Left kidney (tissue), 2 donors: ENCODE measurements around the gene CLTA. TPM values are rescaled to one million over a fixed set of nuclear protein-coding genes. Genes with fewer than 3 reads are reported as not detected.
"Not testable (repeated sequence)": the region's sequence is repeated elsewhere in the genome, so short reads cannot be mapped to it uniquely, and the experiment has no call there.

ENCODE experiments used
- DNase-seq: peaks from one replicate; pipeline ENCODE4 v3.0.0-alpha.2; 2013
- polyA plus RNA-seq: library from polyadenylated mRNA; unstranded; fragments of 120-200 nt; gene quantifications from one replicate; pipeline ENCODE4 v1.2.1, GENCODE V29; 2013; ENCODE audit not compliant: insufficient read length

The CLTA gene
- polyA plus RNA-seq, 1 donor: 257 TPM

DNA sequence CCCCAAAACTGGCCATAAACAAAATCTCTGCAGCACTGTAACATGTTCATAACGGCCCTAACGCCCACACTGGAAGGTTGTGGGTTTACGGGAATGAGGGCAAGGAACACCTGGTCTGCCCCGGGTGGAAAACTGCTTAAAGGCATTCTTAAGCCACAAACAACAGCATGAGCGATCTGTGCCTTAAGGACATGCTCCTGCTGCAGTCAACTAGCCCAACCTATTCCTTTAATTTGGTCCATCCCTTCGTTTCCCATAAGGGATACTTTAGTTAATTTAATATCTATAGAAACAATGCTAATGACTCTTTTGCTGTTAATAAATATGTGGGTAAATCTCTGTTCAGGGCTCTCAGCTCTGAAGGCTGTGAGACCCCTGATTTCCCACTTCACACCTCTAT is 10.5 kb upstream of the CLTA start:
- DNase-seq: not testable (repeated sequence)

DNA sequence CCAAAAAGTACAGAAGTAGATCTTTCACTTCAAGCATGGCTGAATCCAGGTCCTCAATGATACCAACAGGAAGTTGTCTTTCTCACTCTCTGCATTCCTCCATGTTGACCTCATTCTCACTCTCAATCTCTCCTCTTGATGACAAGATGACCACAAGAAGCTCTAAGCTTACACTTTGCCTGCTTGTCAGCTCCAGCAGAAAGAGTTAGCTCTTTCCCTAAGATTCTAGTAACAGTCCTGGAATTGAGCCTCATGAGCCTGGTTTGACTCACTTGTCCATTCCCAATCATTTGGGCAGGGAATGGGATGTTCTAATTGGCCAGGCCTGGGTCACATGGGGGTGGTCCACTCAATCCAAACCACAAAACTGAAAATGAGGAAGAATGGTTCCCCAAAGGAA is 3.3 kb upstream of the CLTA start:
- no peak for DNase-seq

DNA sequence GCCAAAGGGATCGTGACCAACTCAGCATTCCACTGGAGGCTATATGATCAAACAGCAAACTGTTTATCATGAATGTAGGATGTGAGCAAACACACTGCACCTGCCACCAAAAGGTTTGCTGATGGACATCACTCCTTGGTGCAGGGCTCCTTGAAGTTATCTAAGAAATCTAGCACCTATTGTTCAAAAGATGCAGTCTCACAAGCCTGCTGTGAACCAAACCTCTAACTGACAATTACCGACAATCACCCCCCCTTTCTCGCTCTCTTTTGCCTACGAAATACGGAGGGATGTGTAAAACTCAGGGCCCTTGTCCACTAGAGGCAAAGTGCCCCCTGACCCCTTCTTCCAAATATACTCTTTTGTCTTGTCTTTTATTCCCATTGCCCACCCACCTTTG is 2.5 kb upstream of the CLTA start:
- no peak for DNase-seq

DNA sequence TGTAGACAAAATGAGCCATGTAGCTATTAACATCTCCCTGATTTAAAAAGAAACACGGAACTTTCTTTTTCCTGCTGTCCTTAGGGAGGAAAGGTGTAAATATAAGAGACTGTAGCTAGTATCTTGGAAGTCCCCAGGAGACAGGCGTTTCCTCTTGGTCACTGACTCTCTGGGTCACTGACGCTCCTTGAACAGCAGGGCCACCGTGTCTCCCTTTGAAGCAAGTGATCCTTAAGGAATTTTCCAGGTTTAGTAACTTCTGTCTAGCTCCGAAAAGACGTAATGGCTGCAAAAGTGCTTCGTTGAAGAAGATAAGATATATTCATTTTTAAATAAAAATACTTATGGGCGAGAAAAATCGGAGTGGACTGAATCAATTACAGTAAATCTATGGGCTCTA is 745 bp upstream of the CLTA start:
- DNase-seq: no peak

DNA sequence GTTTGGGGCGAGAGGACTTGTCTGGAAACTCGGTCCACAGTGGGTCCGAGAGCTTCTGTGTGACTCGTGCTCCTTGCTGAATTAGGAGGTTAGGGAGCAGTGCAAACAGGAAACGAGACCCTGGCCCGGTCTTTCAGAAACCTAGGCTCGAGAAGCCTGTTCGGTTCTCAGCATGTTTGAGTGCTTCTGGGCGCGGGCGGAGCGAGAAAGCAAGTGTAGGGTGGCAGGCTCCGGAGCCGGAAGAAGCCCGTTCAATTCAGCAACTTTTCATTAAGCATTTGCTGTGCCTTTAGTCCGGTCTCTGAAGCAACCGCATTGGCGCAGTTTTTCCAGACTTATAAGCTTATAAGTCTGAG is 547 bp downstream of the CLTA start:
- DNase-seq: no peak

DNA sequence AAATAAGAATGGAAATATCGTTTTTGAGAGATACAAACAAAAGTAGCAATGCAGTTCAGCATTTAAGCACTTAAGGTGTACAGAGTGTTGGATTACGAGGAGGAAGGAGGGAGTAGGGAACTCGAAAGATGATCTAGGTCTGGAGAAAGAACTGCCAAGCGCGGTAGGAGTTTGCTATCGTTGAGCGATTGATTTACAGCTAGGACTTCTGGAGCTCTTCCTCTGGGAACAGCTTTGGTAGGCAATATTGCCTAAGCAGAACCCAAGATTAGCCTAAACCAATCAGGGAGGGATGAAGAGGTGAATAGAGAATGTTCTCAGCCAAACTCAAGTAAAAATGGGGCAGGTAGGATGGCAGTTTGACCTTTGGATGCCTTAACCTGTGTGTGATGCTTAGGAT is 965 bp downstream of the CLTA start:
- peak; percentile 27 for DNase-seq

DNA sequence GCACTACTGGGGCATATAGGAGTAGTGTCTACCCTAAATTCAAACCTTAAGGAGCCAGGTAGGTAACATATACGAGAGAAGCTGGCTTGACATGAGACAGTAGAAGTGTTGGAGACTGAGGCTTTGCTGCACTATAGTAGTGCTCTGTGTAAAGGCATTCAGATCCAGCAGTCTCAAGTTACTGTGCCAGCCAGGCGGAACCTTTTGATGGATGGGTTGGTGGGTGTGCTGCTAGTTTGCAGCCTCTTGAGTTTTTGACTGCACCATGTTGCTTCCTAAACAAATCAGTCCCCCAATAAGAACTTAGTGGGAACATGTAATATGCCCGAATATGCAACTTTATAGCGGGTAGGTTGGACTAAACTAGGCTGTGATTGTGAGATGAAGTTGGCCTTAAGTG is 1.5 kb downstream of the CLTA start:
- peak; percentile 50 for DNase-seq

DNA sequence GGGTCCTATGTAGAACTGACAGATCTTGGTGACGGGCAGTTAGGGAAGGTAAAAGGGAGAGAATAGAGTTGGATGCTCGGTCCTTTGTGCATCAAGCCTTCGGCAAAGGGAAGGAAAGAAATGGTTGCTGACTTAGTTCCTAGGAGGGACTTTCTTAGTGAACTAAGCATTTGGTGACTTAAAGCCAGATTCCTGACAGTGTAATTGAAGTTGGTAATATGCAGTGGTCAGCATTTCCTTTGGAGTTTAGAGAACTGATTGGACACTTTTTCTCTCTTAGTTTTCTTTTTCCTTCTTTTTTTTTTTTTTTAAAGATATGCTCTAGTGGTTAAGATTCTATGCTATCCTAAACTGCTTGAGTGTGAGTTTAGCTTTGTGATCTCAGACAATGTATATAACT is 2.3 kb downstream of the CLTA start:
- no peak for DNase-seq

DNA sequence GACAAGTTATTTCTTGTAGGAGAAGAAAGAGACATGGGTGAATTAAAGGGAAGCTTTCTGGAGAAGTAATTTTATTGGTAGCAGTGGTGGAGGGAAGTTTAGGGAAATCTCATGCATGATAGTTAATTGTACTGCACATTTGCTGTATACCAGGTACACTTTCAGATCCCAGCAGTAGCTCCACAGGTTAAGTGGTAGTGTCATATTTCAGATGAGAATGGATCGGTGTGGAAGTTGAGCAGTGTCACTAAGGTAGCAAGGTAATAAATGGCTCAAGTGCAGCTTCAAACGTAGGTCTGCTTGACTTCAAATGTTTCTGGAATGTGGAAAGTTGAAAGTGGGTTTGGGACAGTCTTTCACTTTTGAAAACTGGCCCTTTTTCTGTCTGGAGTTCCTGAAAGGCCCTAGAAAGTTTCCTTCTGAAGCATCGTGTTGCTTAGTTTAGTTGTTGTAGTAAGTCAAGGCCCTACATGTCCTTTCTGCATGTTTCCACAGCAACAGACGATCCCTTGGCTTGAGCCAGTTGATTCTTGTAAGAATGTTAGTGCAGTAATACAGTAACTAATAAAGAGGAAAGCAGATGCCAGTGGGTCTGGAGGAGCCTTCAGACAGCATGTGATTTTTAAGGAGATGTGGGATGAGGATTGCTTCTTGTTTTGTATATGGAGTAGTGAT is 3.7 kb downstream of the CLTA start:
- no peak for DNase-seq

DNA sequence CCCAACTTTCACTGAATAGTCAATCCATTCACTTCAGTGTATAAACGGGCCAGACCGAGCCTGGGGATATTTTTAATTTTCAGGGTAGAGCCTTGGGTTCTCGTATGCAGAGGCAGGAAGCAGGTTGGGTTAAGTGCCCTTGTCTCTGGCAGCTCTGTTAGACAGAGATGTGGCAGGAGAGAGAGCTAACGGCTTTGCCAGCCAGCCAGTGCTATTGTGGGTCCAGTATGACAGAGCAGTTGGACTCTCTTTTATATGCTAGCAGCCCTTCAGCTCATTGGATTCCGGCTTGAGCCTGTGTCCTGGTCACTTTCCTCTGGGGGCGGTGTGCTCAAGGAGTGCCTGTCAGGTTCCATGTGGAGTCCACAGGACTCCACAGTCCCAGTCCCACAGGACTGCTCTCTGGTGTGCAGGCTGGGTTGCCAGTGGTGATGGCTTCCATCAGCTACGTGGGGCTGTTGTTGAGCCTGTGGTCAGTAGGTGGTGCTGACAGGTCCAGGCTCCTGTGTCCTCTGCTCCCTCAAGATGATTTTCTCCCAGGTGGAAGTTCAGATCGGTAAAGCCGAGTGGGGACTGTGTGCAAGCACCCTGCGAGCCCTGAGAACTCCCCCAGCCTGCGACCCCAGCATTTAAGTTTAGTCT is 14.3 kb downstream of the CLTA start:
- DNase-seq: no peak

DNA sequence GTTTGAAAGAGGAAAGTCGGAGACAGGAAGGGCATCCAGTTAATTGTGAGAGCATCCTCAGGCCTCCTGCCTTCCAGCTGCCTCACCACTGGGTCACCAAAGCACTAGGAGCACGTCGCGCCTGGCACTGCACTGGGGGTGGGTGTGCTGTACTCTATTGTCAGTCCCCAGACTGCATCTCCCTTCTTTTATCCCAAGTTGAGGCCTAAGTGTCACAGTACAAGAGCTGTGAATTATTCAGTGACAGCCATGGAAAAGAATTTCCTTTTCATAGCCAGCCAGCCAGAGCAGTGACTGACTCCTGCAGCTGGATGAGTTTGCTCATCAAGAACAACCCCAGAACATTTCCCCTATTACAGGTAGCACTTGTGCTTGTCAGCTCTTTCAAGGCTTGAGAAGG is 16.3 kb downstream of the CLTA start:
- no peak for DNase-seq

DNA sequence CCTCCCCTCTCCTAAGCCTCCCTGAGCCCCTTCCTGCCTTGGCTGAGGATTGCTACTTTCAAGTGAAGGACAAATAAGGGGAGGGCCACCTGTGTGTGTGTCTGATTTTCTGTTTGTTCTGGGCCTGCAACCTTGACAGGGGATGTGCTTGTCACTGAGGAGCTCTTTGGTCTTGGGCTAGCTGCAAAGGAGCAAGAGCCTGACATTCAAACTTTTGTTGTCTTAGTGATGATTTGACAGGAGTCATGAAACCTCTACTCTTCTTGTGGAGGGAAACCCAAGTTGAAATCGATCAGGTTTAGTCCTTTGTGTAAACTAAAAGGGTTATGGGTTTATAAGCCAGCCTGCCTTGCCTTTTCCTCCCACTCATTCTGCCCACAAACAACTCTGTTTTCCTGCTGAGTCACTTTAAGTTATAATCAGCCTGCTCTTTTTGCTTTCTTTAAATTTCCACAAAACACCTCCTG is 16.9 kb downstream of the CLTA start:
- no peak for DNase-seq

DNA sequence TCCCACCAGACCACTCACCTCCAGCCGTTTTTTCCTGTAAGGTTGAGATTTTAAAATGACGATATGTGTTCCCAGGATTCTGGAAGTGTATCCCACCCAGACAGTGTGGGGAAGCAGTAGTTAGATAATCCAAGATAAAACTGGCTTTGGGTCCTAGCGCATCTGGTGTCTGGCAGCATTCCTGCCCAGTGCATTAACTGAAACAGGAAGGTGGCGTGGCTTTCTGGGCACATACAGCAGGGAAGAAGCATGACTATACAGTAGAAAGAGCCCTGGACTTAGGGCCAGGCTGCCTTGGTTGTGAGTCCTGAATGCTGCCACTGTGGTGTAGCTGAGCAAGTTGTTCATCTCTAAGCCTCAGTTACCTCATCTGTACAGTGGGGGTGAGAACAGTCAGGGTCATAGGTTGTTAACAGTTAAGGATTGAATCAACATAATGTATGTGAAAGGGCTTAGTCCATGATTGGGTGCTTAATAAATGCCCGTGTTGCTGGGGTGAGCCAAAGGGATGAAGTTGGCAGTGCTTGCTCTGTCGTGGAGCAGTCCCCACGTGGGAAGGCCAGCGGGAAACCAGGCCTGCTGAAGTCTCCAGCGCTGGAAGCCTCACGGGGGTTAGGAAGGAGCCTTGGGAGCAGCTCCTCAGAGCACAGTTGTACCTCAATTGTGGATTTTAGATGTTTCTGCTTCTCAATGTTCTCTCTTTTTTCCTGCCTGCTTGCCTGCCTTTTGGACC is 18.0 kb downstream of the CLTA start:
- DNase-seq: no peak

DNA sequence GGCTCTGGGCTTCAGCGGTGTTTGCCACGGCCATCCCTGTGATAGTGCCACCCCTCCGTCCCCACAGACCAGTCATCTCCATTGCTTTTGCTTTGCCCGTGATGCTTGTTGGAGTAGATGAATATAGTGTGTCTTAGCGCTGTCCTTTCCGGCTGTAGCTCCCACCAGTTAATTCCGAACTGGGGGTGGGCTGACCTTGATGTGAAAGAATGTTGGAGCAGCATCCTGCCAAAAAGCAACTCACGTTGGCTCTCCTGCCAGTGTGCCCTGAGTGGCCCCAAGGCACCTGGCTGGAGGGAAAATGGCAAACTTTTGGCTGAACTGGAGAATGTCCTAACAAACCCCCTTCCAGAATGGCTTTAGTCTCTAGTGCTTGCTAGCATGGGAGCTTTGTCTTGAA is 20.0 kb downstream of the CLTA start:
- DNase-seq: no peak

DNA sequence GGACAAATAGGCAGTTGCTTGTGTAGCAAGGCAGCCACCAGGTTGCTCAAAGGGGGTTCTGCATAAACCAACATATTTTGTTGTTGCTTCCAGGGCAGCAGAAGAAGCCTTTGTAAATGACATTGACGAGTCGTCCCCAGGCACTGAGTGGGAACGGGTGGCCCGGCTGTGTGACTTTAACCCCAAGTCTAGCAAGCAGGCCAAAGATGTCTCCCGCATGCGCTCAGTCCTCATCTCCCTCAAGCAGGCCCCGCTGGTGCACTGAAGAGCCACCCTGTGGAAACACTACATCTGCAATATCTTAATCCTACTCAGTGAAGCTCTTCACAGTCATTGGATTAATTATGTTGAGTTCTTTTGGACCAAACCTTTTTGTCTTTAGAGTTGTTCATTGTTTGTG is 20.8 kb downstream of the CLTA start:
- no peak for DNase-seq

DNA sequence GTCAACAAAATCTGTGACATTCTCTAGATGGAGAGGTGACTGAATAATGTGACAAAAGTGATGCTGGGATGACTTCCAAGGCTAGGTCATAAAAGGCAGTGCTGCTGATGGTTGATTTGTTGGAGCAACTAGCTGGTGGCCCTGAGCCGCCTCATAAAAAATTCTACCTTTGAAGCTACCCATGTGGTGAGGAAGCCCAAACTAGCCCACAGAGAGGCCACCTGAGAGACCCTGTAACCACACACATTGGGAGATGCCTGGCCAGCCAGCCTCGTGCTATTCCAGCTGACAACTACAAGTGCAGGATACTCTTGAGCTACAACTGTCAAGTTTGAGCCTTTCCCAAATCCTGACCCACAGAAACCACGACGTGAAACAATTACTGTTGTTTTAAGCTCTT is 22.7 kb downstream of the CLTA start:
- DNase-seq: no peak

DNA sequence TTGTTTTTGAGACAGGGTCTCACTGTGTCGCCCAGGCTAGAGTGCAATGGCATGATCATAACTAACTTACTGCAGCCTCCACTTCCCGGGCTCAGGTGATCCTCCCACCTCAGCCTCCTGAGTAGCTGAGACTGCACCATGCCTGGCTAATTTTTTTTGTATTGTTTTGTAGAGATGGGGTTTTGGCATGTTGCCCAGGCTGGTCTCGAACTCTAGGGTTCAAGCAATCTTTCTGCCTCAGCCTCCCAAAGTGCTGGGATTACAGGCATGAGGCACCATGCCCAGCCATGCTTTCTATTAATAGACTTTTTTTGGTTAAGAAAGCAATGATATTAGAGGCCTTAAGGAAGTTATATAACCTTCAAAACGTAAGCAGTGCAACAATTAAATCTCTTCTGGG is 23.3 kb downstream of the CLTA start:
- no peak for DNase-seq

DNA sequence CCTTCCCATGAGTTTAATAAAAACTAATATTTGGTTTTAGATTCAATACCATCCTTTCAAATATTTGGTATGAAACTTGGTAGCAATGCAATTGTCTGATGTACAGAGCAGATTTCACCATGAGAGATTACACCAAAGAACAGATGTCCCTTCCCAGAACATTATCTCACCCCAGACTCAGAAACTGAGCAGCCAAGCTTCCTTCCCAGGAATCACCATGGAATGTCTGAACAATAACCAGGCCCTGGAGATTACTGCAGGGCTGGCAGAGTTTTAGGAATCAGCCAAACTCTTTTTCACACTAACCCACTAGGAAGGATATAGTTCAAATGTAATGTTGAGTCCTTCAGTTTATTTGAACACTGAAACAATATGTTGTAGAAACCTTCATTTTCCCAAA is 23.9 kb downstream of the CLTA start:
- no peak for DNase-seq

DNA sequence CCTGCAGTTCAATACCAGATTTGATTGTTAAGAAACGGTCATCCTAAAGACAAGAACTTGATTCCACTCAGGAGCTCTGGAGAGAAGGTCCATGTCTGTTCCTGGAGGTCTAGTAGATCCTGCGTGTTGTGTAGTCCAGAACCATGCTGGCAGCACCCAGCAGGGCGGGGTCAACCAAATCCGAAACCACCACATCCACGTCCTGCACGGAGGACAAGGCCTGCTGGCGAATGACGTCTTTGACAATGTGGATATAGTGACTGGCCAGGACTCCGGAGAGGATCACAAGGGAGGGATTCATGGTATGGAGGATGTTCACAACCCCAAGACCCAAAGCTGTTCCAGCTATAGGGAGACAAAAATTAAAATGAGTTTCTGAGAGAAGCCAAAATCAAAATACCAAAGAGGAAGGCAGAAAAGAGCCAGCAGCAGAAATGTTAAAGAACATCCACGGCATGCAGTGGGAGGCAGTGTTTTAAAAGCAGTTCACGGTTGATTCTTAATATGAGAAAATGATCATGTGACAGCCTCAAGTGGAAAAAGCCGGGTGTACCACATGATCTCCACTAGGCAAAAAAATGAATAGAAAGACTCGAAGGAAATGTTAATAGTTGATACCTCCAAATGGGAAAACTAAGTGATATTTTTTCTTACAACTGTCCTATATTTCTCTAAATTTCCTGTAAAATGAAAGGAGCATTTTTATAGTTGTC is 26.7 kb downstream of the CLTA start:
- DNase-seq: no peak

DNA sequence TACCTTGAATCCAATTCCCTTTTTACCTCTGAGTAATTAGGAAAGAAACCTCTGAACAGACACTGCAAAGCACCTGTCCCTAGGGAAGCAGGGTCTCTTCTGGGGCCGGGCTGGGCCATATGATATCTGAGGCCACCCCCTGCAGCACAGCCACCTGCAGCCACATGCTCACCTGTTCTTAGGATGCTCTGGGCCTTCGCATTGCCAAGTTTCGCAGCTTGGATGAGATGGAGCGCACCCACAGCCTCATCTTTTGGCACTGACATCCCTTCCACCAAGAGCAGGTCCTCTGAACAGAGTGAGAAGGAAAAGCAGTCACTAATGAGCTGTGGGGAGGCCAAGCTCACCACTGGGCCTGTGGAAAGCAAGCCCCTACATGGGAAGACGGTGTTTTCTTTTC is 27.3 kb downstream of the CLTA start:
- DNase-seq: no peak

DNA sequence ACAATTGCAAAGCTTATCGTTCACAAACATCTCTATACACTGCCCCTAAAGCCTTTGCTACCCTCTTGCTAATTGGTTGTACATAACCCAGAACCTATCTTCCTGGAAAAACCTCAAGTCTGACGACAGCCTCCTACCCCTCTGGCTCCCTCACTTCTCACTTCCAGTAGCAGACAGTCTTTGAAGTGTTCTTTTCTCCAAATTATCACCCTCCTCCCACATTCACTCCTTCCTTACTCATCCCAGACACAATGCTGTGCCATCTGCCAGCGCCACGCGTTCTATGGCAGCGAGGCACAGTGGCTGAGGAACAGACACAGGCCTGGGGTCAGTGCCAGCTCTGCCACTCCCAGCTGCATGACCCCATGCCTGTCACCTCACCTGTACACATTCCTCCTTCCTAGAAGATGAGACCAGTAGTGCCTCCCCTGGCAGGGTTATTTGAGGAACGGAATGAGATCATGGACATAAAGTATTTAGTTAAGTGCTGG is 27.7 kb downstream of the CLTA start:
- no peak for DNase-seq

DNA sequence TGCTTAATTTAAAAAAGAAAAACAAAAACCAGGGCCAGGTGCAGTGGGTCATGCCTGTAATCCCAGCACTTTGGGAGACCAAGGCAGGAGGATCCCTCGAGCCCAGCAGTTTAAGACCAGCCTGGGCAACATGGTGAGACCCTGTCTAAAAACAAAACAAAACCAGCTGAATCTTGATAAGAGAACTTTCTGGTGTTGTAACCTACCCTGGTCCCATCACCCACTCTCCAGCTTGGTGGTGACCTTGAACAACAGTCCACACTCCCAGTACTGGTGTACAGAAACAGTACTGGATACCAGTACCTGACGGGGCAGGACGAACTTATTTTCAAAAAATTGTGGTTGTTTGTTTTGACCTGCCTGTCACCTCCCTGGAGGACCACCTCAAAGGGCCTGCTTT is 30.9 kb downstream of the CLTA start:
- DNase-seq: no peak

DNA sequence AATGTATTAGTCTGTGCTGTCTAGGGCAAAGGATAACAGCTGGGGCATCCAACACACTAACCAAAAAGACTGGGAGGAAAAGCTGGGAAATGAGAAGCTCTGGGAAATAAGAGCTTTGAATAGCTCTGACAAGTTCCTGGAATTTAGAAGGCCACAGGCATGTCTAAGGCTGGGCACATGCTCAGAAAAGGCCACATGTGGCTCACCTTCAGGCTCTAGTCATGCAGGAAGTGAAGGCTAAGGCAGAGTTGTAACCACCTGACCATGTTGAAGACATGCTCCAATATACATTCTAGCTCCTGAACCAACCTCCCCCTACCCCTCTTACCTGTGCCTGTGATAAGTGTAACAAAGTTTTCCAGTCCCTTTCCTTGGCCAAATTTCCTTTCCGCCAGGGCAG is 31.7 kb downstream of the CLTA start:
- no peak for DNase-seq
